HG03469 (cell line): ENCODE data around the gene H1-8.
A peak's percentile ranks its signal among the peaks of the same experiment; 100 is the strongest.
"Not testable (repeated sequence)": the region's sequence is repeated elsewhere in the genome, so short reads cannot be mapped to it uniquely, and the experiment has no call there.

Experiments used
- ATAC-seq: cut with Tn5 transposase; IDR thresholded peaks from one replicate; pipeline ENCODE4 v1.9.1; 2021; ENCODE audit warnings: mild to moderate bottlenecking, moderate library complexity, moderate number of reproducible peaks; ENCODE audit not compliant: unreplicated experiment

The H1-8 gene

GRCh38 chr3:129514563-129514962 lies 28.4 kb upstream of the H1-8 start:
- no peak for ATAC-seq

- ATAC-seq: not testable (repeated sequence)
These were observed 27.7 kb upstream of the H1-8 start for GRCh38 chr3:129515108-129515820.

- ATAC-seq: not testable (repeated sequence)
These were observed 27.0 kb upstream of the H1-8 start for GRCh38 chr3:129515821-129516432.

- ATAC-seq: no peak
These were observed 25.5 kb upstream of the H1-8 start for GRCh38 chr3:129517516-129517915.

GRCh38 chr3:129518038-129518561 lies 24.9 kb upstream of the H1-8 start:
- no peak for ATAC-seq

GRCh38 chr3:129518581-129518980 lies 24.4 kb upstream of the H1-8 start:
- no peak for ATAC-seq

GRCh38 chr3:129519449-129519848 lies 23.5 kb upstream of the H1-8 start:
- ATAC-seq: no peak

- ATAC-seq: no peak
These were observed 22.9 kb upstream of the H1-8 start for GRCh38 chr3:129519896-129520715.

GRCh38 chr3:129520960-129521359 lies 22.0 kb upstream of the H1-8 start:
- ATAC-seq: no peak

GRCh38 chr3:129521611-129522010 lies 21.4 kb upstream of the H1-8 start:
- ATAC-seq: no peak

GRCh38 chr3:129522953-129523352 lies 20.0 kb upstream of the H1-8 start:
- ATAC-seq: no peak

GRCh38 chr3:129524081-129524480 lies 18.9 kb upstream of the H1-8 start:
- ATAC-seq: no peak

- ATAC-seq: no peak
These were observed 17.5 kb upstream of the H1-8 start for GRCh38 chr3:129525341-129525968.

GRCh38 chr3:129526121-129526900 lies 16.7 kb upstream of the H1-8 start:
- ATAC-seq: peak; percentile 88

GRCh38 chr3:129527262-129527661 lies 15.7 kb upstream of the H1-8 start:
- no peak for ATAC-seq

- ATAC-seq: no peak
These were observed 14.3 kb upstream of the H1-8 start, which contains the start of gene RHO for GRCh38 chr3:129528589-129529100. RHO (plus strand) TSS chr3:129528639; CDS start chr3:129528734, 95 bp downstream.

- ATAC-seq: no peak
These were observed 13.4 kb upstream of the H1-8 start for GRCh38 chr3:129529436-129530210.

- ATAC-seq: no peak
These were observed 12.7 kb upstream of the H1-8 start for GRCh38 chr3:129530251-129530791.

- ATAC-seq: no peak
These were observed 12.2 kb upstream of the H1-8 start for GRCh38 chr3:129530821-129531220.
